DOHH2 (cell line): Measurements from ENCODE around the gene C1RL.

Source experiments
- CTCF ChIP-seq: fragments of 200-600 bp; sonication (generic); IDR thresholded peaks from one replicate; pipeline ENCODE4 v1.5.1; 2014; ENCODE audit warnings: antibody characterized with exemption, mild to moderate bottlenecking, low read depth, low read length; ENCODE audit not compliant: poor library complexity, severe bottlenecking
- EZH2phosphoT487 ChIP-seq: fragments of 200-600 bp; sonication (generic); IDR thresholded peaks from 2 replicates; pipeline ENCODE4 v1.6.1; 2017; ENCODE audit warnings: borderline replicate concordance, mild to moderate bottlenecking, antibody characterized with exemption, low read length, moderate library complexity, mixed read lengths

- no peak for TF ChIP-seq CTCF
- TF ChIP-seq EZH2phosphoT487: no peak
Observed at GRCh38 chr12:7058163-7058845, 50.7 kb downstream of the C1RL start.
